Neural cell (in vitro differentiated cells): ENCODE results near the gene WNT7B. TPM values are rescaled to one million over a fixed set of nuclear protein-coding genes. Genes with fewer than 3 reads are reported as not detected.

Source experiments
- H2AFZ ChIP-seq: fragments of 200-600, 300-800 bp; sonication (generic), shearing (Covaris generic); 2 replicates; pipeline ENCODE4 v1.6.0; 2014; ENCODE audit warnings: low read depth, mild to moderate bottlenecking, antibody characterized with exemption, low read length, moderate library complexity
- H3F3A ChIP-seq: fragments of 200-600 bp; shearing (Covaris generic); 2 replicates; pipeline ENCODE4 v1.6.1; 2016; ENCODE audit warnings: mild to moderate bottlenecking, moderate library complexity, mixed read lengths, antibody characterized with exemption, low read length; ENCODE audit not compliant: insufficient read depth, poor library complexity, severe bottlenecking
- H3K27ac ChIP-seq: fragments of 200-600, 300-800 bp; sonication (generic), shearing (Covaris generic); 2 replicates; pipeline ENCODE4 v1.5.1; 2014; ENCODE audit warnings: mild to moderate bottlenecking, low read length, moderate library complexity
- H3K27me3 ChIP-seq: fragments of 300-800, 200-600 bp; sonication (generic), shearing (Covaris generic); 2 replicates; pipeline ENCODE4 v1.6.0; 2014; ENCODE audit warnings: mild to moderate bottlenecking, low read depth, low read length, moderate library complexity; ENCODE audit not compliant: insufficient read depth
- H3K36me3 ChIP-seq: fragments of 300-800, 200-600 bp; sonication (generic), shearing (Covaris generic); 2 replicates; pipeline ENCODE4 v1.5.1; 2014; ENCODE audit warnings: mild to moderate bottlenecking, antibody characterized with exemption, low read length, moderate library complexity; ENCODE audit not compliant: insufficient read depth
- H3K4me2 ChIP-seq: fragments of 300-800, 200-600 bp; sonication (generic), shearing (Covaris generic); 2 replicates; pipeline ENCODE4 v1.6.0; 2014; ENCODE audit warnings: mild to moderate bottlenecking, low read length
- H3K4me3 ChIP-seq: fragments of 300-800, 200-600 bp; sonication (generic), shearing (Covaris generic); 2 replicates; pipeline ENCODE4 v1.5.1; 2014; ENCODE audit warnings: mild to moderate bottlenecking, low read length, moderate library complexity
- H3K79me2 ChIP-seq: fragments of 200-600 bp; shearing (Covaris generic); replicated peaks from 2 replicates; pipeline ENCODE4 v1.6.0; 2014; ENCODE audit warnings: mild to moderate bottlenecking, low read length, moderate library complexity; ENCODE audit not compliant: insufficient read depth
- H3K9ac ChIP-seq: fragments of 300-800, 200-600 bp; sonication (generic), shearing (Covaris generic); 2 replicates; pipeline ENCODE4 v1.6.1; 2016; ENCODE audit warnings: mild to moderate bottlenecking, low read length, mixed read lengths
- H3K9me2 ChIP-seq: fragments of 200-600 bp; shearing (Covaris generic); 2 replicates; pipeline ENCODE4 v1.6.1; 2016; ENCODE audit warnings: mild to moderate bottlenecking, low read length, mixed read lengths; ENCODE audit not compliant: insufficient read depth
- H3K9me3 ChIP-seq: fragments of 200-600, 300-800 bp; sonication (generic), shearing (Covaris generic); 2 replicates; pipeline ENCODE4 v1.6.1; 2016; ENCODE audit warnings: mild to moderate bottlenecking, mixed run types, low read length, moderate library complexity, mixed read lengths
- H4K20me1 ChIP-seq: fragments of 200-600 bp; shearing (Covaris generic); 2 replicates; pipeline ENCODE4 v1.6.1; 2016; ENCODE audit warnings: mild to moderate bottlenecking, mixed run types; ENCODE audit not compliant: insufficient read depth
- CTCF ChIP-seq: fragments of 450-650 bp; IDR thresholded peaks from 2 replicates; pipeline ENCODE4 v1.5.1; 2014; ENCODE audit warnings: antibody characterized with exemption, mild to moderate bottlenecking, moderate library complexity; ENCODE audit not compliant: poor library complexity, severe bottlenecking
- EP300 ChIP-seq: fragments of 450-650 bp; conservative IDR thresholded peaks from 2 replicates; pipeline ENCODE4 v1.6.1; 2014; ENCODE audit warnings: antibody characterized with exemption, mild to moderate bottlenecking, moderate library complexity; ENCODE audit not compliant: poor library complexity, severe bottlenecking
- EZH2 ChIP-seq: fragments of 200-600, 300-800 bp; shearing (Covaris generic), sonication (generic); IDR thresholded peaks from 2 replicates; pipeline ENCODE4 v1.6.1; 2014; ENCODE audit warnings: antibody characterized with exemption, low read length, borderline replicate concordance, mild to moderate bottlenecking; ENCODE audit not compliant: insufficient read depth, poor library complexity, severe bottlenecking
- MXI1 ChIP-seq: fragments of 450-650 bp; conservative IDR thresholded peaks from 2 replicates; pipeline ENCODE4 v1.6.1; 2014; ENCODE audit warnings: antibody characterized with exemption, mild to moderate bottlenecking; ENCODE audit not compliant: poor library complexity, severe bottlenecking
- POLR2AphosphoS5 ChIP-seq: IDR thresholded peaks from 2 replicates; pipeline ENCODE4 v1.6.1; 2012
- RAD21 ChIP-seq: fragments of 450-650 bp; conservative IDR thresholded peaks from 2 replicates; pipeline ENCODE4 v1.6.1; 2014; ENCODE audit warnings: antibody characterized with exemption, mild to moderate bottlenecking, moderate library complexity
- REST ChIP-seq: IDR thresholded peaks from 2 replicates; pipeline ENCODE4 v1.6.1; 2012; ENCODE audit warnings: borderline replicate concordance
- SMC3 ChIP-seq: fragments of 450-650 bp; conservative IDR thresholded peaks from 2 replicates; pipeline ENCODE4 v1.6.1; 2014; ENCODE audit warnings: antibody characterized with exemption, mild to moderate bottlenecking, moderate library complexity; ENCODE audit not compliant: poor library complexity
- TAF1 ChIP-seq: IDR thresholded peaks from 2 replicates; pipeline ENCODE4 v1.6.1; 2012; ENCODE audit warnings: low read depth
- polyA plus RNA-seq: library from polyadenylated mRNA; depleted of rRNA; stranded (reverse); fragments of >200 nt; gene quantifications from 2 replicates; pipeline ENCODE4 v1.2.3, GENCODE V29; 2014

Gene WNT7B
- polyA plus RNA-seq, 1 donor from 2014 or later: 0.16 TPM

GRCh38 chr22:46008836-46009596 lies 32.1 kb upstream of the WNT7B start:
- Histone ChIP-seq H3K9me3 (peaks cover 8% of the 10 kb centered on the region), H3K27me3 (peaks cover 14% of the 10 kb centered on the region), H2AFZ (no peak overlapping the region), H3K27ac (no peak overlapping the region), H3K9ac (no peak overlapping the region), H3K36me3 (no peaks in the 10 kb centered on the region), H3K4me2 (no peak overlapping the region), H3F3A (no peaks in the 10 kb centered on the region), H4K20me1 (no peaks in the 10 kb centered on the region), H3K4me3 (no peak overlapping the region), H3K9me2 (no peaks in the 10 kb centered on the region), H3K79me2 (no peaks in the 10 kb centered on the region)
- TF ChIP-seq POLR2AphosphoS5 (no peak), REST (no peak), EP300 (no peak), TAF1 (no peak), EZH2 (no peak), CTCF (no peak), MXI1 (no peak), RAD21 (no peak), SMC3 (no peak)

GRCh38 chr22:46008291-46008690 lies 31.3 kb upstream of the WNT7B start:
- Histone ChIP-seq H3K4me3 (no peak overlapping the region), H2AFZ (no peak overlapping the region), H3K27me3 (peaks cover 7% of the 10 kb centered on the region), H3K9ac (no peak overlapping the region), H3K9me2 (no peaks in the 10 kb centered on the region), H3K79me2 (no peaks in the 10 kb centered on the region), H4K20me1 (no peaks in the 10 kb centered on the region), H3F3A (no peaks in the 10 kb centered on the region), H3K36me3 (no peaks in the 10 kb centered on the region), H3K9me3 (peaks cover 8% of the 10 kb centered on the region), H3K4me2 (no peak overlapping the region), H3K27ac (no peak overlapping the region)
- TF ChIP-seq CTCF: no peak
